Stimulated activated CD4-positive, alpha-beta T cell treated with anti-CD3 and anti-CD28 coated beads, Interleukin-1b, Interleukin-23, amount 100 ng/mL, for 24 hours (primary cell): ENCODE data around the gene MALL.
"Not testable (repeated sequence)": the region's sequence is repeated elsewhere in the genome, so short reads cannot be mapped to it uniquely, and the experiment has no call there.

Experiments used
- DNase-seq, 4 experiments: peaks; one replicate each; pipeline ENCODE4 v3.0.0-alpha.2; 2020; ENCODE audit warnings: low read depth in 4 of 4, low spot score in 1 of 4

Gene MALL

GRCh38 chr2:110054521-110055407, 60.9 kb downstream of the MALL start:
- not testable (repeated sequence) for DNase-seq

- not testable (repeated sequence) for DNase-seq
Observed at GRCh38 chr2:110053688-110054087, 61.9 kb downstream of the MALL start.

GRCh38 chr2:110052166-110052565, 63.5 kb downstream of the MALL start:
- DNase-seq, result not testable (repeated sequence)

- not testable (repeated sequence) for DNase-seq
Observed at GRCh38 chr2:110050222-110050621, 65.4 kb downstream of the MALL start.

GRCh38 chr2:110049769-110050168, 65.9 kb downstream of the MALL start:
- not testable (repeated sequence) for DNase-seq

GRCh38 chr2:110048255-110049197, 67.1 kb downstream of the MALL start:
- DNase-seq, result not testable (repeated sequence)

- not testable (repeated sequence) for DNase-seq
Observed at GRCh38 chr2:110047225-110047624, 68.4 kb downstream of the MALL start.

- not testable (repeated sequence) for DNase-seq
Observed at GRCh38 chr2:110041941-110042660, 73.5 kb downstream of the MALL start.

GRCh38 chr2:110037336-110037735, 78.3 kb downstream of the MALL start:
- DNase-seq, result not testable (repeated sequence)

- not testable (repeated sequence) for DNase-seq
Observed at GRCh38 chr2:110035384-110035783, 80.2 kb downstream of the MALL start.

GRCh38 chr2:110034935-110035334, 80.7 kb downstream of the MALL start:
- DNase-seq, result not testable (repeated sequence)
